ENCODE data around the gene AMOTL1.
A peak's percentile ranks its signal among the peaks of the same experiment; 100 is the strongest.

The AMOTL1 gene

DNA sequence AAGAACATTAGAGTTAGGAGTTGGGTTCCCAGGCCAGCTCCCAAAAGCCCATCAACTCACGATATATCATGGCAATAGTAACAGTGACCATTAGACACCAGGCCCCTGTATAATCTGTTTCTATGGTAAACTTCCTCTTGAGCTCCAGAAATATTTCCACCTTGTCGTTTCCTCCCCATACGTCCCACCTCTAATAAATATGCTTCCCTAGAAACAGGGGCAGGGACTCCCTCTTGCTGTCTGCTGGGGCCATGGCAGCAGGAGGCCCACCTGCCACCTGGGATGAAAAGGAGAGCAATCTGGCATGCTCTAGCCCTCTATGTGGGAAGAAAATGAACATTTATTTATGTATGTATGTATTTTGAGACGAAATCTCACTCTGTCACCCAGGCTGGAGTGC is 32.2 kb upstream of the AMOTL1 start:
- Histone ChIP-seq H2BK5ac (ENCODE audit: low read depth, low read length, poor library complexity, severe bottlenecking) (no peak overlapping the region), H3K79me1 (replicated peaks; ENCODE audit: low read length, poor library complexity, severe bottlenecking) (no peaks in the 10 kb centered on the region), H2BK120ac (ENCODE audit: low read depth, low read length) (no peak overlapping the region), H3K4me3 (ENCODE audit: insufficient read depth in 1 of 2, low read depth in 1 of 2, low read length in 2 of 2) (no peak overlapping the region), H3K14ac (ENCODE audit: low read length in 2 of 2) (no peak overlapping the region), H3K27me3 (ENCODE audit: control insufficient read depth in 1 of 2, insufficient read depth in 1 of 2, low read length in 2 of 2) (no peaks in the 10 kb centered on the region), H2AK5ac (ENCODE audit: low read length, severe bottlenecking) (peak overlapping the region; percentile 94), H3K36me3 (ENCODE audit: control insufficient read depth in 1 of 2, insufficient read depth in 2 of 2, low read depth in 1 of 2, low read length in 2 of 2) (no peaks in the 10 kb centered on the region), H4K91ac (ENCODE audit: low read length) (no peak overlapping the region), H2BK15ac (ENCODE audit: low read depth, poor library complexity, severe bottlenecking) (no peak overlapping the region), H3K18ac (ENCODE audit: low read depth in 1 of 2, low read length in 2 of 2) (peak overlapping the region in 1 of 2 experiments; percentile 40), H3K9ac (ENCODE audit: low read length) (no peak overlapping the region), H4K8ac (ENCODE audit: low read length) (peak overlapping the region; percentile 76), H2BK12ac (ENCODE audit: low read length in 2 of 2) (peak overlapping the region; percentile 75 to 95), H3K4ac (ENCODE audit: low read depth in 1 of 2, low read length in 2 of 2) (no peak overlapping the region), H3K23ac (ENCODE audit: low read length in 2 of 2) (no peak overlapping the region), H3K4me2 (ENCODE audit: low read length, poor library complexity, severe bottlenecking) (no peak overlapping the region), H3K9me3 (ENCODE audit: control insufficient read depth, low read length) (no peaks in the 10 kb centered on the region), H3K4me1 (ENCODE audit: control insufficient read depth, insufficient read depth, low read depth, low read length) (peaks cover 32% of the 10 kb centered on the region), H2AFZ (ENCODE audit: low read depth, low read length) (no peak overlapping the region), H3K27ac (ENCODE audit: low read length, poor library complexity, severe bottlenecking) (no peak overlapping the region)
- 69% methylated on average over 4 of the region's 4 CpGs for WGBS
- DNase-seq = no peak

DNA sequence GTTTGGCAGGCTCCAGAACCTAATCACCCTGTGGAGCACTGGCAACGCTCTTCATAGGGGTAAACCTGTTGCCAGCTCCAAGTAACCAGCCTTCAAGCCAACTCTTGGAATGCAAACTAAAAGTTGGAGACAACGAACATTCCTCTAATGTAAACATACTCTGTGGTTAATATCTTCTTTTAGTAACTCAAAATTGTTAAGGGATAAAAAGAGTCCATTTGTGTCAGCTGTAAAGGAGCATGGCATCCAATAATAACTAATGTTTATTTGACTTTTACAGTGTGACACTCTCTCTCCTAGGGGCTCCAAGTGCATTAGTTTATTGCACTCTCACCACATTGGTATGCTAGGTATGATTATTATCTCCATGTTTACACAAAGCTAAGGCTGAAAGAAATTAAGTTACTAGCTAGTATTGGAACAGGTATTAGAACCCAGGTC is 31.0 kb upstream of the AMOTL1 start:
- Histone ChIP-seq H3K18ac (ENCODE audit: low read depth in 1 of 2, low read length in 2 of 2) (no peak overlapping the region), H4K91ac (ENCODE audit: low read length) (no peak overlapping the region), H2AFZ (ENCODE audit: low read depth, low read length) (no peak overlapping the region), H2BK5ac (ENCODE audit: low read depth, low read length, poor library complexity, severe bottlenecking) (no peak overlapping the region), H4K8ac (ENCODE audit: low read length) (no peak overlapping the region), H2BK15ac (ENCODE audit: low read depth, poor library complexity, severe bottlenecking) (no peak overlapping the region), H3K4me2 (ENCODE audit: low read length, poor library complexity, severe bottlenecking) (no peak overlapping the region), H2BK120ac (ENCODE audit: low read depth, low read length) (no peak overlapping the region), H3K27me3 (ENCODE audit: control insufficient read depth in 1 of 2, insufficient read depth in 1 of 2, low read length in 2 of 2) (no peaks in the 10 kb centered on the region), H3K36me3 (ENCODE audit: control insufficient read depth in 1 of 2, insufficient read depth in 2 of 2, low read depth in 1 of 2, low read length in 2 of 2) (no peaks in the 10 kb centered on the region), H3K27ac (ENCODE audit: low read length, poor library complexity, severe bottlenecking) (peak overlapping the region; percentile 67), H3K4me1 (ENCODE audit: control insufficient read depth, insufficient read depth, low read depth, low read length) (peaks cover 33% of the 10 kb centered on the region), H3K14ac (ENCODE audit: low read length in 2 of 2) (no peak overlapping the region), H3K4me3 (ENCODE audit: insufficient read depth in 1 of 2, low read depth in 1 of 2, low read length in 2 of 2) (no peak overlapping the region), H2BK12ac (ENCODE audit: low read length in 2 of 2) (no peak overlapping the region), H3K9ac (ENCODE audit: low read length) (no peak overlapping the region), H2AK5ac (ENCODE audit: low read length, severe bottlenecking) (no peak overlapping the region), H3K79me1 (replicated peaks; ENCODE audit: low read length, poor library complexity, severe bottlenecking) (no peaks in the 10 kb centered on the region), H3K9me3 (ENCODE audit: control insufficient read depth, low read length) (no peaks in the 10 kb centered on the region), H3K23ac (ENCODE audit: low read length in 2 of 2) (no peak overlapping the region), H3K4ac (ENCODE audit: low read depth in 1 of 2, low read length in 2 of 2) (no peak overlapping the region)
- 50% methylated on average over 1 of the region's 2 CpGs for WGBS
- DNase-seq = peak; percentile 67

GRCh38 chr11:94738746-94739145 is 29.4 kb upstream of the AMOTL1 start:
- no peak for DNase-seq
- Histone ChIP-seq H3K27me3 (ENCODE audit: control insufficient read depth in 1 of 2, insufficient read depth in 1 of 2, low read length in 2 of 2) (no peaks in the 10 kb centered on the region), H3K9me3 (ENCODE audit: control insufficient read depth, low read length) (no peaks in the 10 kb centered on the region), H4K8ac (ENCODE audit: low read length) (no peak overlapping the region), H3K14ac (ENCODE audit: low read length in 2 of 2) (no peak overlapping the region), H2AK5ac (ENCODE audit: low read length, severe bottlenecking) (no peak overlapping the region), H2BK15ac (ENCODE audit: low read depth, poor library complexity, severe bottlenecking) (no peak overlapping the region), H3K4ac (ENCODE audit: low read depth in 1 of 2, low read length in 2 of 2) (no peak overlapping the region), H3K23ac (ENCODE audit: low read length in 2 of 2) (no peak overlapping the region), H3K18ac (ENCODE audit: low read depth in 1 of 2, low read length in 2 of 2) (no peak overlapping the region), H3K27ac (ENCODE audit: low read length, poor library complexity, severe bottlenecking) (no peak overlapping the region), H3K79me1 (replicated peaks; ENCODE audit: low read length, poor library complexity, severe bottlenecking) (no peaks in the 10 kb centered on the region), H2BK120ac (ENCODE audit: low read depth, low read length) (no peak overlapping the region), H2AFZ (ENCODE audit: low read depth, low read length) (no peak overlapping the region), H2BK5ac (ENCODE audit: low read depth, low read length, poor library complexity, severe bottlenecking) (no peak overlapping the region), H2BK12ac (ENCODE audit: low read length in 2 of 2) (peak overlapping the region in 1 of 2 experiments; percentile 43), H3K4me2 (ENCODE audit: low read length, poor library complexity, severe bottlenecking) (no peak overlapping the region), H4K91ac (ENCODE audit: low read length) (no peak overlapping the region), H3K9ac (ENCODE audit: low read length) (no peak overlapping the region), H3K36me3 (ENCODE audit: control insufficient read depth in 1 of 2, insufficient read depth in 2 of 2, low read depth in 1 of 2, low read length in 2 of 2) (no peaks in the 10 kb centered on the region), H3K4me3 (ENCODE audit: insufficient read depth in 1 of 2, low read depth in 1 of 2, low read length in 2 of 2) (no peak overlapping the region), H3K4me1 (ENCODE audit: control insufficient read depth, insufficient read depth, low read depth, low read length) (peaks cover 32% of the 10 kb centered on the region)
- 99% methylated on average over 1 of the region's 1 CpG for WGBS

DNA sequence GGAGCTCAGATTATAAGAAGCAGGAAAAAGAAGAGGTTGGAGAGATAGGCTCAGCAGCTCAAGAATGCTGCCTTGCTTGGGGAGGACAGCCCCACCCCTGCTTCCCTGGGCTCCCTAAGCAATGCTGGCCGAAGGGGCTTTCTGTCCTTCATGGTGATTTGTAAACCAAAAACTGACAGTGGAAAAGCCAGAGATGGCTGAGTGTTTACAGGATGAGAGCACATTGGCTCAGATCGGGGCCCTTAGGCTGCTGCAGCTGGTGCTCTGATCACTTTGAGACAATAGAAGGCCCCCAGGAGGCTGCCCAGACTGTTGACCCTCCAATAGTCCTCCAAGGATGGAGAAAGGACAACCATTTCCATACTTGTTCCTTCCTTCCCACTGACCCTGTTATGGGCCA is 28.8 kb upstream of the AMOTL1 start:
- no peak overlapping the region for H3K27ac ChIP-seq (ENCODE audit: low read length, poor library complexity, severe bottlenecking)
- no peak overlapping the region for H2AK5ac ChIP-seq (ENCODE audit: low read length, severe bottlenecking)
- H3K36me3 ChIP-seq (ENCODE audit: control insufficient read depth in 1 of 2, insufficient read depth in 2 of 2, low read depth in 1 of 2, low read length in 2 of 2) = no peaks in the 10 kb centered on the region
- no peaks in the 10 kb centered on the region for H3K27me3 ChIP-seq (ENCODE audit: control insufficient read depth in 1 of 2, insufficient read depth in 1 of 2, low read length in 2 of 2)
- H3K79me1 ChIP-seq (replicated peaks; ENCODE audit: low read length, poor library complexity, severe bottlenecking) = no peaks in the 10 kb centered on the region
- H3K9me3 ChIP-seq (ENCODE audit: control insufficient read depth, low read length) = no peaks in the 10 kb centered on the region
- peak overlapping the region in 1 of 2 experiments; percentile 34 for H3K18ac ChIP-seq (ENCODE audit: low read depth in 1 of 2, low read length in 2 of 2)
- no peak overlapping the region for H3K23ac ChIP-seq (ENCODE audit: low read length in 2 of 2)
- no peak overlapping the region for H3K4me3 ChIP-seq (ENCODE audit: insufficient read depth in 1 of 2, low read depth in 1 of 2, low read length in 2 of 2)
- peak overlapping the region; percentile 56 for H4K8ac ChIP-seq (ENCODE audit: low read length)
- WGBS = 40% methylated on average over 2 of the region's 2 CpGs
- H3K14ac ChIP-seq (ENCODE audit: low read length in 2 of 2) = no peak overlapping the region
- no peak overlapping the region for H3K9ac ChIP-seq (ENCODE audit: low read length)
- H2AFZ ChIP-seq (ENCODE audit: low read depth, low read length) = no peak overlapping the region
- peak overlapping the region; percentile 45 for H2BK15ac ChIP-seq (ENCODE audit: low read depth, poor library complexity, severe bottlenecking)
- no peak overlapping the region for H2BK5ac ChIP-seq (ENCODE audit: low read depth, low read length, poor library complexity, severe bottlenecking)
- H3K4me2 ChIP-seq (ENCODE audit: low read length, poor library complexity, severe bottlenecking) = no peak overlapping the region
- H3K4ac ChIP-seq (ENCODE audit: low read depth in 1 of 2, low read length in 2 of 2) = peak overlapping the region in 1 of 2 experiments; percentile 26
- peaks cover 32% of the 10 kb centered on the region for H3K4me1 ChIP-seq (ENCODE audit: control insufficient read depth, insufficient read depth, low read depth, low read length)
- H2BK120ac ChIP-seq (ENCODE audit: low read depth, low read length) = no peak overlapping the region
- peak overlapping the region; percentile 18 for H4K91ac ChIP-seq (ENCODE audit: low read length)
- DNase-seq = no peak
- H2BK12ac ChIP-seq (ENCODE audit: low read length in 2 of 2) = peak overlapping the region; percentile 43 to 92
